Cardiac fibroblast (primary cell): ENCODE measurements around the gene ANKRD37.

Experiments used
- DNase-seq, 2 donors: peaks; one replicate each; pipeline versions ENCODE4 v3.0.0 to v3.0.0-alpha.2; 2010; ENCODE audit warnings: low read depth in 2 of 2
- H3K4me3 ChIP-seq, 2 donors: replicated peaks in 1 of 2; 1 replicate in 1 of 2; 2 replicates in 1 of 2; pipeline ENCODE4 v1.5.1; 2011; ENCODE audit warnings: low read depth in 2 of 2, low read length in 2 of 2, mild to moderate bottlenecking in 2 of 2, moderate library complexity in 1 of 2
- TF ChIP-seq, protein P1 (sequence below): IDR thresholded peaks from one replicate; pipeline ENCODE4 v1.5.1; 2011; ENCODE audit warnings: low read depth, mild to moderate bottlenecking, low read length, inconsistent platforms

Gene ANKRD37

DNA sequence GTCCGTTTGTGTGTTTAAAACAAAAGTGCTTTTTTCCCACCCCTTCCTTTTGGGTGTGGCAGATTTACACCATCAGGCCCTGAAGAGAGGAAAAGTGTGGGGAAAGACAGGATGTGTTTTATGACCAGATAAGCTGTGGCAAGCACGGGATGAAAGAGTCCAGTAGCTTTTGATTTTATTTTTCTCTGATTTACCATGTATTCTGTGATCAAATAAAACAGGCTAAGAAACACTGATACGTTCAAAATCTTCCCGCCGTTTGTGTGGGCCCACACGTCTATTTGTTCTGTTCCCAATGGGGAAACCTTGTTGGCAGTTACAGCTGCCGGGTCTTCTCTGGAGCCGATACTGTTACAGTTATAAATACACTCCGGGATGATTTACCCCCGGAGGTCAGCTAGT is 11.7 kb upstream of the ANKRD37 start:
- TF ChIP-seq, protein P1, sequence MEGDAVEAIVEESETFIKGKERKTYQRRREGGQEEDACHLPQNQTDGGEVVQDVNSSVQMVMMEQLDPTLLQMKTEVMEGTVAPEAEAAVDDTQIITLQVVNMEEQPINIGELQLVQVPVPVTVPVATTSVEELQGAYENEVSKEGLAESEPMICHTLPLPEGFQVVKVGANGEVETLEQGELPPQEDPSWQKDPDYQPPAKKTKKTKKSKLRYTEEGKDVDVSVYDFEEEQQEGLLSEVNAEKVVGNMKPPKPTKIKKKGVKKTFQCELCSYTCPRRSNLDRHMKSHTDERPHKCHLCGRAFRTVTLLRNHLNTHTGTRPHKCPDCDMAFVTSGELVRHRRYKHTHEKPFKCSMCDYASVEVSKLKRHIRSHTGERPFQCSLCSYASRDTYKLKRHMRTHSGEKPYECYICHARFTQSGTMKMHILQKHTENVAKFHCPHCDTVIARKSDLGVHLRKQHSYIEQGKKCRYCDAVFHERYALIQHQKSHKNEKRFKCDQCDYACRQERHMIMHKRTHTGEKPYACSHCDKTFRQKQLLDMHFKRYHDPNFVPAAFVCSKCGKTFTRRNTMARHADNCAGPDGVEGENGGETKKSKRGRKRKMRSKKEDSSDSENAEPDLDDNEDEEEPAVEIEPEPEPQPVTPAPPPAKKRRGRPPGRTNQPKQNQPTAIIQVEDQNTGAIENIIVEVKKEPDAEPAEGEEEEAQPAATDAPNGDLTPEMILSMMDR = no peak
- H3K4me3 ChIP-seq = no peak overlapping the region
- peak; percentile 34 to 55 for DNase-seq

GRCh38 chr4:185387957-185388356 is 8.7 kb upstream of the ANKRD37 start:
- TF ChIP-seq, protein P1 = no peak
- DNase-seq = no peak
- H3K4me3 ChIP-seq = no peak overlapping the region

- no peak overlapping the region for H3K4me3 ChIP-seq
- TF ChIP-seq, protein P1 = no peak
- DNase-seq = no peak
These were observed 5.7 kb upstream of the ANKRD37 start for GRCh38 chr4:185390941-185391340.

DNA sequence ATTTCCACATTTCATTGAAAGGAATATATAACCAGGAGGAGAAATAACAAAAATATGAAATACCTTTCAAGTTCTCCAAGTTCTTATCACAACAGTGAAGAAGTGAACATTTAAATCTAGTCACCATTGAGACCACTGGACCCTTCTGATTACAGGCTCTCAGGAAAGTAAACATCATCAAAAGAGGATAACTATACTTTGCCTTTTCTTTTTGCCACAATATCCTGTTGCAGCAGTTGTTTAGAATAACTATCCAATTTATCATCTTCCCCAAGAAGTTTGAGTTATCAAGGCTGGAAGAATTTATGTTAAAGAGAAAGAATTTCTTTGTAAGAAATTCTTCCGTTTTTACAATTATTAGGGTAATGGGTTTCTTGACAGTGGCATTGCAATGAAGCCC is 4.5 kb upstream of the ANKRD37 start:
- TF ChIP-seq, protein P1 = no peak
- H3K4me3 ChIP-seq = no peak overlapping the region
- no peak for DNase-seq

DNA sequence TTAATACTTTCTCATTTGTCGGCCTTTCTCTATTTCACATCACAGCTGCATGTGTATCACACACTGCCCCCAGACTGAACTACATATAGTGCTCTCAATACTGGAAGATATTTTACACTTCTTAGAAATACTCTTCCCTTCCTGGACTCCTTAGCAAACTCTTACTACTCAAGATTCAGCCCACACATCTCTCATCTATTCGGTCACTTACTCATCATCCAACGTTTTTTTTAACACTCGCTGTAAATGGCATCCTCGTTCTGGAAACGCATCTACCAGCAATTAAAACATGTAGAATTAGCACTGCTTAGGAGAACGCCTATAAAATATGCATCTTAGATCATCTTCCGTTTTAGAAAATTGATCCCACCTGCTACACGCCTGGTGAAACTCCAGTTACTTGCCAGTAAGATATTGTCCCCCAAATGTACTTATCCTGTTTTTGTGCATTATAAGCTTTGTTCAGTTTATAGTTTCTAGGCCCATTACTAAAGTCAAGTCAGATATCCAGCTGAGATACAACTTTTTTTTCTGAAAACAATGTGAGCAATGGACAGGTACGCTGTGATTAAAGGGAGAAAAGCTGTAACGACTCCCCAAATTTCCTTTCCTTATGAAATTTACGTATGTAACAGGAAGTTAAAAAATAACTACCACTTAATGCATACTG is 1.9 kb upstream of the ANKRD37 start:
- TF ChIP-seq, protein P1 = no peak
- peak overlapping the region in 1 of 2 donors; percentile 74 for H3K4me3 ChIP-seq
- no peak for DNase-seq

DNA sequence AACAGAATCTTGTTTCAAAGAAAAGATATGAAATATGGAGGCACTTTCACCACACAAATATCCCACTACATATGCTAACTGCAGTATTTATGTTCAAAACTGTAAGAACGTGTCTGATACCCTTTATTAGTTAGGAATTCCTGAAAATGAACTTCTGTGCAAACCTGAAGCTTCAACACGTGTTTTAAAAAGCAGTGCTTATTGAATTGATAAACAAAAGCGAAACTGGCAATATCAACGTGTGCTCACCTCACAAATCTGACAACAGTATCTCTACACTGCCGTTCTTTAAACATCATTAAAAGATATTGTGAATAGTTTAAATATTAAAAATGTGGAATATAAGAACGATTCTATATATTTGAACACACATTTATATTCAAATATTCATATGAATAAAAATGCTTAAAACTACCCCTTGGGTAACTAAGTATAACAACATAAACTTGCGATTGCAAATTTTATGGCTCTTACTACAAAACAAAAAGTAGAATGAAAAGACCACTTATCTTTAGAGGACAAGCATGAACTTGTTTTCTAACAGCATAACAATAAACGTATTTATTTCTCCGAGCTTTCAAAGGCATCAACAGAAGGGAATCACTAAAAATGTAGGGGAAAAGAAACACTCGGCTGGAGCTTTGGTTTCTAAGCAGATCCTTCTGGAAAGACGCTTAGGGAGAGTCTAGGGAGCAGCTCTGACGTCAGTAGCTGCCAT is 1.2 kb upstream of the ANKRD37 start, which contains the start of gene LRP2BP:
Gene LRP2BP, minus strand, starts transcription at position 687 of the 718 bp plus-strand sequence. CDS start 17,738 bp downstream, outside the sequence.
- peak within 1 kb of the TSS; percentile 68 to 74 for H3K4me3 ChIP-seq
- TF ChIP-seq, protein P1 = no peak
- no peak for DNase-seq
